Astrocyte of the cerebellum (primary cell): ENCODE measurements around the gene GLIS1.

Source experiments
- DNase-seq: peaks from one replicate; pipeline ENCODE4 v3.0.0-alpha.2; 2011; ENCODE audit warnings: low read depth
- H3K4me3 ChIP-seq: 2 replicates; pipeline ENCODE4 v1.5.1; 2011; ENCODE audit warnings: mild to moderate bottlenecking, low read depth, low read length, moderate library complexity
- in situ Hi-C: cut with HindIII; loops from 2 replicates; pipeline ENCODE4 v1.10.0; 2017; ENCODE audit warnings: low sequenced_read_pairs
- TF ChIP-seq, protein P1 (sequence below): IDR thresholded peaks from 2 replicates; pipeline ENCODE4 v1.5.1; 2012; ENCODE audit warnings: low read length, low read depth, moderate library complexity, mild to moderate bottlenecking; ENCODE audit errors: missing control alignments

The GLIS1 gene

DNA sequence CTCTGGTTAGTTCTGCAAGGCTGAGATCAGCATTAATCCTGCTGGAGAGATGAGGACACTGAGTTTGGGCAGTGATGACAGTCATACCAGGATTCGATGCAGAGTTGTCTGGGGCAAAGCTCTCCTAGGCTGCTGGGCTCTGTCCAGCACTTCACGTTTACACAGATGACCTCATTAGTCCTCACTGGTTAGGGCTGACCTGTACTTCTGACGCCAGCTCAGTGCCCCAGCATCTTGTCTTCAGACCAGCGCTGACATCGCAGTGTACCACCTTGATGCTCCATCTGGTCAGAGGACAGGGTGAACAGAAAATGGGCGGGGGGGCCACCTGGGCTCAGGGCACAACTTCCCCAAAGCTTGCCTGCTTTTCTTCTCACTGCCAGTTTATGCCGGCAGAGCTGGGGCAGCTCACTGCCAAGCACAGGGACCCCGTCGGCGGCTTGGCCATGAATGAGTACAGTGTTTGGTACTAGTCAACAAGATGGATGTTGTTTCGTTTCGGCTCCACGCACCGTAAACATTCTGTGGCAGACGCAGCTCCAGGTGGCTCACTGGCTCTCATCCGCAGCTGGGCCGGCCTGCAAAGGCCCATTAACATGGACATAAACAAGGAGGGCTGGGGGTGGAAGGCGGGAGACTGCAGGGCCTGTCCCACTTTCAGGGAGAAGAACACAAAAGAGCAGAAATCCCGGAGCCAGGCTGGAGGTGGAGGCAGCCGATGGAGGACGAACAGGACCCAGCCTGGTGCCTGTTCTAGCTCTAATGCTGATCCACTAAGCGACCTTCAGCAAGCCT, 118.7 kb downstream of the GLIS1 start:
- no peak overlapping the region for H3K4me3 ChIP-seq
- in situ Hi-C loops = no loop called here
- no peak for DNase-seq
- TF ChIP-seq, protein P1, sequence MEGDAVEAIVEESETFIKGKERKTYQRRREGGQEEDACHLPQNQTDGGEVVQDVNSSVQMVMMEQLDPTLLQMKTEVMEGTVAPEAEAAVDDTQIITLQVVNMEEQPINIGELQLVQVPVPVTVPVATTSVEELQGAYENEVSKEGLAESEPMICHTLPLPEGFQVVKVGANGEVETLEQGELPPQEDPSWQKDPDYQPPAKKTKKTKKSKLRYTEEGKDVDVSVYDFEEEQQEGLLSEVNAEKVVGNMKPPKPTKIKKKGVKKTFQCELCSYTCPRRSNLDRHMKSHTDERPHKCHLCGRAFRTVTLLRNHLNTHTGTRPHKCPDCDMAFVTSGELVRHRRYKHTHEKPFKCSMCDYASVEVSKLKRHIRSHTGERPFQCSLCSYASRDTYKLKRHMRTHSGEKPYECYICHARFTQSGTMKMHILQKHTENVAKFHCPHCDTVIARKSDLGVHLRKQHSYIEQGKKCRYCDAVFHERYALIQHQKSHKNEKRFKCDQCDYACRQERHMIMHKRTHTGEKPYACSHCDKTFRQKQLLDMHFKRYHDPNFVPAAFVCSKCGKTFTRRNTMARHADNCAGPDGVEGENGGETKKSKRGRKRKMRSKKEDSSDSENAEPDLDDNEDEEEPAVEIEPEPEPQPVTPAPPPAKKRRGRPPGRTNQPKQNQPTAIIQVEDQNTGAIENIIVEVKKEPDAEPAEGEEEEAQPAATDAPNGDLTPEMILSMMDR = no peak

DNA sequence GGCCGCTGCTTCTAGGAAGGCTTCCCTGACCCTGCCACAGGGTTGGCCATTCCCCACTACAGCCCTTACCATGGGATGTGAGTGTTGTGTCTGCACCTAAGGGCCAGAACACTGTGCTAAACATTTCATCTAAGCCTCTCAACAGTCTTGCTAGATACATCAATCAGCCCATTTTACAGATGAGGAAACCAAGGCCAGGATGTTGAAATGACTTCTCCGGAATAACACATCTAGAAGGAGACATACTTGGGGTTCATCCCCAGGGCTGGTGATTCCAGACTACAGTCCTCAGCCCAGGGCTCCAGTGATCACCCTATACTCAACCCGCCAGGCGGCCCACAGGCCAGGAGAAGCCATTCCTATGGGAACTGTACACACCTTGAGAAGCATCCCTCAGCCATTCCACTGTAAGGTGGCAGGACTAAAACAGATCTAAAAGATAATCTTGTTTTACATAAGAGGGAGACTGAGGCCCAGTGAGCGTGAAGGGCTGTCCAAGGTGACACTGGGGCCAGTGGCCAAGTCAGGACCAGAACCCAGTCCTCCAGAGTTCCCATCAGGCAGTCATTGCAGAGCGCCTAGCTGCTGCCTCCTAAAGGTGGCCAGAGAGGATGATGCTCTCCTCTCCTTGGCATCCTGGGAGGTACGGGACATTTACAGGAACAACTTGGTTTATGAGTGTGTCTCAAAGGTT, 119.5 kb downstream of the GLIS1 start:
- TF ChIP-seq, protein P1 = no peak
- H3K4me3 ChIP-seq = no peak overlapping the region
- in situ Hi-C loops = no loop called here

DNA sequence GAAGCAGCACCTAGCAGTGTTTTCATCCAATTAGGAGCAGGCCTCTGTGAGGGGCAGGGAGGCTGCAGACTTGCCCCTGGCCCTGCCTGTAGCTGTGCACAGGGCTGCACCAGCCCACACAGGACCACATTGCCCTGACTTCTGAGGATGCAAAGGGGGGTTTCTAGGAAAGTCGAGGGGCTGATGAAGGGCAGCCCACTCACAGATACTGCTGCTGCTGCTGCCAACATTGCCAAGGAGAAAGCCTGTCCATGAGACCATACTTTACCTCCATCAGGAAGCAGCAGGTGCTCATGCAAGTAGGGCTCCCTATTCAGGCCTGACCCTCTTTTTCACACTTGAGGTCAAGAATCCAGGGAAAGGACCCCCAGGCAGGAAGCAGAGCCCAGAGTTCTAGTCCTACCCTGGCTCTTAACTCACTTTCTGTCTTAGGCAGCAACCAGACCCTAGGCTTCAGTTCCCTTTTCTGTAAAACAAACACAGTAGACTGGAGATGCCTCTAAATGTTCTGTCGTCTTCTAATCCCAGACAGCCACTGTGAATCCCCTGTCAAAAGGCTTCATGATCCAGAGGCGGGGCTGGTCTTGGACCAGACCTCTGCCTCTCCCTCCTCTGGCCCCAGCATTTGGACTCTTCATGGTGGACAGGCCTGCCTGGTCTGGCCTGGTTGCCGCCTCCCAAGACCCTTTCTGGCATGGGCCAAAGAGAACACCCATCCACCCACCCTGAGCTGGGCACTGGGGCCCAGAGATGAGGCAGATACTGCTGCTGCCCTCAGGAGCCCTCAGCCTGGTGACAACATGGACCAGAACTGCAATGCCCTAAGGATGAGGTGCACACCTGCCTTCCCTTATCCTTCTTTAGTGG, 120.2 kb downstream of the GLIS1 start:
- H3K4me3 ChIP-seq = no peak overlapping the region
- no peak for DNase-seq
- TF ChIP-seq, protein P1 = no peak
- in situ Hi-C loops = no loop called here

More for the DNA sequence above, 119.5 kb downstream of the GLIS1 start:
- DNase-seq = no peak

DNA sequence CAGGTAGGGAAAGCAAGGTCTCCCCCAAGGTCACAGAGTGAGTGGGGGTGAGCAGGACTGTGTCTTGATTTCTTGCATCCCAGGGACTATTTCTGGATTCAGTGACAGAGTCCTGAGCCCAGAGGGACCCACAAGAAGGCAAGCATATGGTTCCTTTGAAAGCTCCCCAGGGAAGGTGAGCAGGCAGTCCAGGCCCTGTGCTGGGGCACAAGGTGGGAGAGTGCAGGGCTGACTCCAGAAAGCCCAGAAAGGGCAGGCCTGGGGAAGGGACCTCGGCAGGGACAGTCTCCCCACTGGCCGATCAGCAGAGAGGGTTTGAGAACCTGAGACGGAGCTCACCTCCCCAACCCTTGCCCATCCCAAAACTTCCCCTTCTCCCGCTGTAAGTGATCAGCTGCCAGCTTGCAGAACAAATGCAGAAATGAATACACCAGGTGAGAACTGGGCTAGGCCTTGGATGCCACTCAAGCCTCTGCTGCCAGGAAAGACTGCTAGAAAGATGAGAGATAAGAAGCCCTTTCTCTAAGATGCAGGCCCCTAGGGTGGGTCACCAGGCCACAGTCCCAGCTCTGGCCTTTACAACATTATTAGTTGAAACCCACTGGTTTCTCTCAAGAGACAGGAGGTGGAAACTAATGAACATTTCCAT, 121.0 kb downstream of the GLIS1 start:
- DNase-seq = no peak
- TF ChIP-seq, protein P1 = no peak
- in situ Hi-C loops = no loop called here
- H3K4me3 ChIP-seq = no peak overlapping the region

DNA sequence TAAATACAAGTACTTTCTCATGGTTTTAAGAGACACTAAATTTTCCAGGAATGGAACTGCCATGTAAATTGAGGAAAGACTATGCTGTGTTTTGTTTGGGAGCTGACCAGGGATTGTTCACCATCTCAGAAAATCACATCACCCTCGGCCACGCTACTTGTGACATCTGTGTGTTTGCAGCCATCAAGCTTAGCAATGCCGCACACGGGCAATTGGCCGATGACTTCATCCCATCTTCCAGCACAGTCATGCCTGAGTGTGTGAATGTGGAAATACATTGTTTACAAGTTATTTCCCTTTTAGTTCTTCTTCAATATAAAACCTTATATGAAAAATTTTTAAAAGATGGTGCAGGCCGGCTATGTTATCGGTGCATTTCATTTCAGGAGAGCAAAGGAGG, 121.6 kb downstream of the GLIS1 start:
- TF ChIP-seq, protein P1 = no peak
- in situ Hi-C loops = no loop called here
- no peak for DNase-seq
- H3K4me3 ChIP-seq = no peak overlapping the region

DNA sequence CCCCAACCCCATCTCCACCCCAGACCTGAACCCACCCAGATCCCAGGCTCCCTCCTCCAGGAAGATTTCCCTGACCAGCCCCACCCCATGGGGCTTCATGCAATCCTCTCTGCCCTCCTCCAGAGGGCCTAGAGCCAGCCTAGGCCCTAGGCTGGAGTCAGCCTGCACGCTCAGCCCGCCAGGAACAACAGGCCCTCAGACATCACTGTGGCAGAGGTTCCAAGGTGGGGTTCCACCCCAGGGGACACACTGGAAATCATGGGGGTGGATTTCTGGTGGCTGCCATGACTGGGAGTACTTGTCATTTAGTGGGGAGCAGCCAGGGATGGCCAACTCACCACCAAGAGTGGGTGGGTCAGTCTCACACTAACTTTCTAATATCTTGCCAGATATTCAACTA, 122.0 kb downstream of the GLIS1 start:
- H3K4me3 ChIP-seq = no peak overlapping the region
- in situ Hi-C loops = no loop called here
- DNase-seq = no peak
- TF ChIP-seq, protein P1 = peak; percentile 14
